Erythroblast (primary cell): ENCODE data around the gene INIP.

Source experiments
- GATA1 ChIP-seq: IDR thresholded peaks from 2 replicates; pipeline ENCODE4 v1.6.1; 2011; ENCODE audit warnings: low read depth, mild to moderate bottlenecking, control low read depth, low read length, moderate library complexity
- POLR2A ChIP-seq: IDR thresholded peaks from 2 replicates; pipeline ENCODE4 v1.6.1; 2011; ENCODE audit warnings: mild to moderate bottlenecking, low read length

GRCh38 chr9:112762726-112763518, 45.0 kb upstream of the INIP start:
- no peak for TF ChIP-seq POLR2A
- TF ChIP-seq GATA1, result no peak
